Trophoblast cell (in vitro differentiated cells and primary cell): Measurements from ENCODE around the gene MTFMT.

Experiments used
- DNase-seq, 2 donors: peaks; one replicate each; pipeline ENCODE4 v3.0.0-alpha.2; 2016
- H2AFZ ChIP-seq: 2 replicates; pipeline ENCODE4 v1.6.1; 2013; ENCODE audit warnings: low read length, moderate library complexity, mild to moderate bottlenecking; ENCODE audit not compliant: insufficient read depth, poor library complexity
- H2AK5ac ChIP-seq: 2 replicates; pipeline ENCODE4 v1.6.1; 2013; ENCODE audit warnings: mild to moderate bottlenecking, low read length
- H2BK120ac ChIP-seq: 2 replicates; pipeline ENCODE4 v1.6.1; 2013; ENCODE audit warnings: low read length, mild to moderate bottlenecking, moderate library complexity; ENCODE audit not compliant: insufficient read depth, poor library complexity
- H2BK12ac ChIP-seq: 2 replicates; pipeline ENCODE4 v1.6.1; 2013; ENCODE audit warnings: mild to moderate bottlenecking, low read length, moderate library complexity
- H2BK5ac ChIP-seq: 2 replicates; pipeline ENCODE4 v1.6.1; 2013; ENCODE audit warnings: low read length, low read depth, moderate library complexity, mild to moderate bottlenecking; ENCODE audit not compliant: poor library complexity
- H3K14ac ChIP-seq: 2 replicates; pipeline ENCODE4 v1.6.1; 2013; ENCODE audit warnings: mild to moderate bottlenecking, low read length
- H3K18ac ChIP-seq: 2 replicates; pipeline ENCODE4 v1.6.1; 2013; ENCODE audit warnings: mild to moderate bottlenecking, low read length
- H3K23ac ChIP-seq: 2 replicates; pipeline ENCODE4 v1.6.1; 2013; ENCODE audit warnings: low read length
- H3K27ac ChIP-seq: 2 replicates; pipeline ENCODE4 v1.5.1; 2013; ENCODE audit warnings: low read depth, mild to moderate bottlenecking, inconsistent platforms, low read length, moderate library complexity
- H3K27me3 ChIP-seq: 2 replicates; pipeline ENCODE4 v1.6.1; 2013; ENCODE audit warnings: inconsistent platforms, mild to moderate bottlenecking, low read length, moderate library complexity; ENCODE audit not compliant: insufficient read depth
- H3K36me3 ChIP-seq, 2 experiments: 1 replicate in 1 of 2; 2 replicates in 1 of 2; pipeline ENCODE4 v1.6.1; 2013; ENCODE audit warnings: low read length in 2 of 2, mild to moderate bottlenecking in 2 of 2, moderate library complexity in 1 of 2; ENCODE audit not compliant: insufficient read depth in 2 of 2, control insufficient read depth in 1 of 2
- H3K4ac ChIP-seq: 2 replicates; pipeline ENCODE4 v1.6.1; 2013; ENCODE audit warnings: low read depth, mild to moderate bottlenecking, low read length, moderate library complexity
- H3K4me1 ChIP-seq, 2 experiments: 1 replicate in 1 of 2; 2 replicates in 1 of 2; pipeline ENCODE4 v1.6.1; 2013; ENCODE audit warnings: low read length in 2 of 2, mild to moderate bottlenecking in 2 of 2, moderate library complexity in 1 of 2; ENCODE audit not compliant: insufficient read depth in 2 of 2, control insufficient read depth in 1 of 2
- H3K4me2 ChIP-seq: 2 replicates; pipeline ENCODE4 v1.6.1; 2013; ENCODE audit warnings: inconsistent platforms, mild to moderate bottlenecking, low read length, moderate library complexity
- H3K4me3 ChIP-seq: 2 replicates; pipeline ENCODE4 v1.5.1; 2013; ENCODE audit warnings: mild to moderate bottlenecking, low read depth, low read length, inconsistent platforms
- H3K79me1 ChIP-seq: one replicate; pipeline ENCODE4 v1.6.1; 2013; ENCODE audit warnings: low read length
- H3K79me2 ChIP-seq: 2 replicates; pipeline ENCODE4 v1.6.1; 2013; ENCODE audit warnings: low read length, mild to moderate bottlenecking; ENCODE audit not compliant: control insufficient read depth, insufficient read depth, poor library complexity
- H3K9ac ChIP-seq: 2 replicates; pipeline ENCODE4 v1.6.1; 2013; ENCODE audit warnings: mild to moderate bottlenecking, low read length
- H3K9me3 ChIP-seq: 2 replicates; pipeline ENCODE4 v1.6.1; 2013; ENCODE audit warnings: low read depth, mild to moderate bottlenecking, control low read depth, inconsistent platforms, low read length; ENCODE audit not compliant: insufficient read depth
- H4K12ac ChIP-seq: 2 replicates; pipeline ENCODE4 v1.6.1; 2013; ENCODE audit warnings: low read depth, mild to moderate bottlenecking, low read length, moderate library complexity
- H4K8ac ChIP-seq: 2 replicates; pipeline ENCODE4 v1.6.1; 2013; ENCODE audit warnings: low read depth, mild to moderate bottlenecking, low read length, moderate library complexity
- H4K91ac ChIP-seq: one replicate; pipeline ENCODE4 v1.6.1; 2013; ENCODE audit warnings: low read depth, mild to moderate bottlenecking, low read length, moderate library complexity
- WGBS: extraction: QIAGEN DNeasy Blood & Tissue Kit; methylation state at CpG from one replicate; pipeline ENCODE4 v1.1.7; 2013; ENCODE audit warnings: missing lambda C conversion rate; ENCODE audit not compliant: insufficient read length, insufficient coverage; ENCODE audit errors: extremely low coverage; 5-methylcytosine and 5-hydroxymethylcytosine counted together

The MTFMT gene

DNA sequence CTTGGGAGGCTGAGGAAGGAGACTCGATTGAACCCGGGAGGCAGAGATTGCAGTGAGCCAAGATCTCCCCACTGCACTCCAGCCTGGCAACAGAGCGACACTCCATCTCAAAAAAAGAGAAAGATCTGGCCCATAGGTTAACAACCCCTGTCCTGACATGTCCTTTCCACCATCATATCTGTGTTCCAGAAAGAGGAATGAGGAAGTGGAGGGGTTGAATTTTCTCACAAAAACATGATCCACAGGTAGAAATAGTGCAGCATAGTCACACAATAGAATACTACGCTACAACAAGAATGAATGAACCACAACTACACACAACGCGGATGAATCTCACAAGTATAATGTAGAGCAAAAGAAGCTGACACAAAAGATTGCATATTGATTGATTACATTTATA is 11.0 kb upstream of the MTFMT start:
- H4K91ac ChIP-seq = no peak overlapping the region

DNA sequence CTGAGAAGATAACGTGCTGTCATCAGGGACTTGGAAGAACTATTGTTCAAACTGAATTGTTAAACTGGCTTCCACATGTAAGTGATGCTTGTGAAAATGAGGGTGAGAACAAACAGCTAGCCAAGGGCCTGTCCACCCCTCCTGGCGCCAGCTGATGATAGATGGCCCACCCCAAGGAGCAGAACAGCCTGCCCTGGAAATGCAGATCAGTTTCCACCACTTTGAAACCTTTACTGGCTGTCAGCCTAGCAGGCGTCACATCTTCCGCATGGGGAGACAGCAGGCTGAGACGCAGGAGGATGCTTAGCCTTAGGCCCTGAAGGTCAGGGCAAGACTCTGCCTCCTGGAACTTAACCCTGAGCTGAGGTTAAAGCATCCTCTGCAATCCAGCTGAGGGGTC is 9.4 kb upstream of the MTFMT start:
- H3K4me3 ChIP-seq = no peak overlapping the region
- no peaks in the 10 kb centered on the region for H3K4me1 ChIP-seq
- H3K27me3 ChIP-seq = no peaks in the 10 kb centered on the region
- no peak overlapping the region for H3K9ac ChIP-seq
- H4K12ac ChIP-seq = no peak overlapping the region
- H4K91ac ChIP-seq = no peak overlapping the region
- no peak overlapping the region for H2BK12ac ChIP-seq
- no peak overlapping the region for H3K23ac ChIP-seq
- no peak overlapping the region for H2BK5ac ChIP-seq
- no peak overlapping the region for H2AFZ ChIP-seq
- no peak overlapping the region for H3K14ac ChIP-seq
- DNase-seq = no peak
- no CpG with 5 or more reads among the region's 5 CpGs for WGBS
- no peak overlapping the region for H3K18ac ChIP-seq
- H2BK120ac ChIP-seq = no peak overlapping the region
- H4K8ac ChIP-seq = no peak overlapping the region
- H3K79me1 ChIP-seq = no peaks in the 10 kb centered on the region
- no peak overlapping the region for H3K27ac ChIP-seq
- no peak overlapping the region for H2AK5ac ChIP-seq
- H3K79me2 ChIP-seq = no peaks in the 10 kb centered on the region
- no peaks in the 10 kb centered on the region for H3K9me3 ChIP-seq
- H3K4me2 ChIP-seq = no peak overlapping the region
- H3K4ac ChIP-seq = no peak overlapping the region
- H3K36me3 ChIP-seq = no peaks in the 10 kb centered on the region

More for the DNA sequence above, 11.0 kb upstream of the MTFMT start:
- no peak overlapping the region for H3K9ac ChIP-seq
- H3K14ac ChIP-seq = no peak overlapping the region
- no peak overlapping the region for H3K4me2 ChIP-seq
- DNase-seq = no peak
- WGBS = no CpG with 5 or more reads among the region's 6 CpGs
- no peaks in the 10 kb centered on the region for H3K79me1 ChIP-seq
- no peak overlapping the region for H4K12ac ChIP-seq
- no peak overlapping the region for H4K8ac ChIP-seq
- no peak overlapping the region for H2BK12ac ChIP-seq
- H3K4ac ChIP-seq = no peak overlapping the region
- H3K27me3 ChIP-seq = no peaks in the 10 kb centered on the region
- no peak overlapping the region for H2BK120ac ChIP-seq
- H3K27ac ChIP-seq = no peak overlapping the region
- H2AK5ac ChIP-seq = no peak overlapping the region
- no peaks in the 10 kb centered on the region for H3K4me1 ChIP-seq
- no peak overlapping the region for H2BK5ac ChIP-seq
- no peak overlapping the region for H3K23ac ChIP-seq
- no peak overlapping the region for H2AFZ ChIP-seq
- H3K18ac ChIP-seq = no peak overlapping the region
- H3K4me3 ChIP-seq = no peak overlapping the region
- H3K36me3 ChIP-seq = no peaks in the 10 kb centered on the region
- no peaks in the 10 kb centered on the region for H3K79me2 ChIP-seq
- H3K9me3 ChIP-seq = no peaks in the 10 kb centered on the region

DNA sequence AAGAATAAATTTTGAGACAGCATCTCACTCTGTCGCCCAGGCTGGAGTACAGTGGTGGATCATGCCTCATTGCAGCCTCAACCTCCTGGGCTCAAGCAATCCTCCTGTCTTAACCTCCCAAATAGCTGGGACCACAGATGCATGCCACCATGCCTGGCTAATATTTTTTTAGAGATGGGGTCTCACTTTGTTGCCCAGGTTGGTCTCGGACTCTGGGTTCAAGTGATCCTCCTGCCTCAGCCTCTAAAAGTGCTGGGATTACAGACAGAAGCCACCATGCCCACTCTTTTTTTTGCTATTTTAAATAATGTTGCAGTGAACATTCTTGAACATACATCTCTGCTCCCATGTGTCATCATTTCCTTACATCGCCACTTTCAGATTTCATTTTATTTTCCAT is 9.0 kb upstream of the MTFMT start:
- no peak overlapping the region for H2BK120ac ChIP-seq
- H3K4me3 ChIP-seq = no peak overlapping the region
- no peak overlapping the region for H3K4ac ChIP-seq
- H3K27me3 ChIP-seq = no peaks in the 10 kb centered on the region
- no peak overlapping the region for H2AFZ ChIP-seq
- no CpG with 5 or more reads among the region's 3 CpGs for WGBS
- H2BK12ac ChIP-seq = no peak overlapping the region
- DNase-seq = no peak
- H3K79me1 ChIP-seq = no peaks in the 10 kb centered on the region
- no peak overlapping the region for H4K91ac ChIP-seq
- H3K9ac ChIP-seq = no peak overlapping the region
- H3K27ac ChIP-seq = no peak overlapping the region
- H3K36me3 ChIP-seq = no peaks in the 10 kb centered on the region
- H2BK5ac ChIP-seq = no peak overlapping the region
- no peak overlapping the region for H4K8ac ChIP-seq
- no peaks in the 10 kb centered on the region for H3K4me1 ChIP-seq
- no peak overlapping the region for H3K14ac ChIP-seq
- H3K18ac ChIP-seq = no peak overlapping the region
- H3K79me2 ChIP-seq = no peaks in the 10 kb centered on the region
- no peaks in the 10 kb centered on the region for H3K9me3 ChIP-seq
- H3K4me2 ChIP-seq = no peak overlapping the region
- no peak overlapping the region for H2AK5ac ChIP-seq
- H3K23ac ChIP-seq = no peak overlapping the region
- no peak overlapping the region for H4K12ac ChIP-seq

DNA sequence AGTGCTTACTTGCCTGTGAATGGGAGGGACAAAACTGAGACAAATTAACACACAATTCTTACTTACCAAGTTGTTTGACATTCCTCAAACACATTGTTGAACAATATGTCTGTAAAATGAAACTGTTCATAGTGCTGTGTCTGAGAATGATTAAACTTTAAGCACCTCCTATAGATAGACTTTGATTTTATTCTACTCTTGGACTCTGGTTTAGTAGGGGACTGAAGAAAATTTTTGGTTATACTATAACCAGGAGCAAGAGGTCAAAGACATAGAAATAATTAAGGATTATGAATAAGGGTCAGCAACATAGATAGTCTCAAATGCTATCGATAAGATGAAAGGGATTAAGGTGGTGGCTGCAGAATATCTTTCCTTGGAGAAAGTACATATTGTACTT is 7.9 kb upstream of the MTFMT start:
- Histone ChIP-seq H3K14ac (no peak overlapping the region), H3K27me3 (no peaks in the 10 kb centered on the region), H3K9ac (no peak overlapping the region), H4K8ac (no peak overlapping the region), H3K79me1 (no peaks in the 10 kb centered on the region), H3K23ac (no peak overlapping the region), H2AK5ac (no peak overlapping the region), H2BK12ac (no peak overlapping the region), H3K4me2 (no peak overlapping the region), H3K18ac (no peak overlapping the region), H3K9me3 (no peaks in the 10 kb centered on the region), H3K4ac (no peak overlapping the region), H4K12ac (no peak overlapping the region), H4K91ac (no peak overlapping the region), H2BK5ac (no peak overlapping the region), H3K27ac (no peak overlapping the region), H3K79me2 (no peaks in the 10 kb centered on the region), H3K4me3 (no peak overlapping the region), H3K4me1 (no peaks in the 10 kb centered on the region), H2BK120ac (no peak overlapping the region), H2AFZ (no peak overlapping the region), H3K36me3 (no peaks in the 10 kb centered on the region)
- no CpG with 5 or more reads among the region's 1 CpG for WGBS
- DNase-seq = no peak
